Measurements from ENCODE around the gene PICK1. TPM values are rescaled to one million over a fixed set of nuclear protein-coding genes. Genes with fewer than 3 reads are reported as not detected.

Gene PICK1
- total RNA-seq, 2 experiments from 2014 or later, result 13.9 to 14.9 TPM

DNA sequence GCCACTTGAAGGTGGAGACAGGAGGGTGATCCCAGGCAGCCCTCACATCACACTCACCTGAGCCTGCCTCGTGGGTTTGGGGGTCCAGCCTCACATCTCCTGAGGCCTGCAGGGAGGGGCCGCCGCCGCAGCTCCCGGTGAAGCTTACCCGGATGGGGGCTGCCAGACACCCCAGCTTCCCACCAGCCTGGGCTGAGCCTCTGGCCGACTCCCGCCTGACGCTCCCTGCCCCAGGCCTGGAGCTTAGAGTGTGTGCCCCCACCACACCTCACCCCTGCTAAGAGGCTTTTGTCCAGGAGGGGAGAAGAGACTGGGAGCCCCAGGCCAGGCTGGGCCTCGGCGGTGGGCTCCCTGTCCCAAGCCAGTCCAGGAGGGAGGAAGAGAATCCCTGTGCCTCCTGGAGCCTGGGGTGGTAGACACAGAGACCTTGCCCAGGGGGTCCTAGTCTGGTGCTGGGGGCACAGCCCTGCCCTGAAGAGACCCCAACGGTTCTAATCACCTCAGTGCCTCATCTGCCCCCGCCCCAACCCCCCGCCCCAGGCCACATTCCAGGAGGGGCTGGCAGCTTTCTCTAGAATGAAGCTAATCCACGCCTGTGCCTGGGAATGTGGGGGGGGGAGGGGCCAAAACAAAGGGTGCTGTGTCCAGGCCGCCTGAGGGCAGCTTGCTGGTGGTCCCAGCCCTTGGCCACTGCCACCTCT, 26.9 kb downstream of the PICK1 start, which contains the start of gene SLC16A8:
Gene SLC16A8, minus strand, starts transcription at position 254 of the 701 bp plus-strand sequence. CDS start 1,311 bp downstream, outside the sequence.
- Mint-ChIP-seq H3K4me1 (ENCODE audit: low read depth) (no peaks in the 10 kb centered on the region), H3K27ac (no peak within 1 kb of the TSS), H3K4me3 (no peak within 1 kb of the TSS), H3K9me3 (no peaks in the 10 kb centered on the region), H3K27me3 (peaks cover 22% of the 10 kb centered on the region), H3K36me3 (ENCODE audit: low read depth) (no peaks in the 10 kb centered on the region)
- ATAC-seq, result no peak
- DNase-seq, result no peak
- TF ChIP-seq, protein P1, sequence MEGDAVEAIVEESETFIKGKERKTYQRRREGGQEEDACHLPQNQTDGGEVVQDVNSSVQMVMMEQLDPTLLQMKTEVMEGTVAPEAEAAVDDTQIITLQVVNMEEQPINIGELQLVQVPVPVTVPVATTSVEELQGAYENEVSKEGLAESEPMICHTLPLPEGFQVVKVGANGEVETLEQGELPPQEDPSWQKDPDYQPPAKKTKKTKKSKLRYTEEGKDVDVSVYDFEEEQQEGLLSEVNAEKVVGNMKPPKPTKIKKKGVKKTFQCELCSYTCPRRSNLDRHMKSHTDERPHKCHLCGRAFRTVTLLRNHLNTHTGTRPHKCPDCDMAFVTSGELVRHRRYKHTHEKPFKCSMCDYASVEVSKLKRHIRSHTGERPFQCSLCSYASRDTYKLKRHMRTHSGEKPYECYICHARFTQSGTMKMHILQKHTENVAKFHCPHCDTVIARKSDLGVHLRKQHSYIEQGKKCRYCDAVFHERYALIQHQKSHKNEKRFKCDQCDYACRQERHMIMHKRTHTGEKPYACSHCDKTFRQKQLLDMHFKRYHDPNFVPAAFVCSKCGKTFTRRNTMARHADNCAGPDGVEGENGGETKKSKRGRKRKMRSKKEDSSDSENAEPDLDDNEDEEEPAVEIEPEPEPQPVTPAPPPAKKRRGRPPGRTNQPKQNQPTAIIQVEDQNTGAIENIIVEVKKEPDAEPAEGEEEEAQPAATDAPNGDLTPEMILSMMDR (IDR thresholded peaks at IDR 0.05), result no peak
- POLR2A ChIA-PET, result no interaction called here
- CTCF ChIA-PET, result no interaction called here
- intact Hi-C loops (cut with micrococcal nuclease), result no loop called here

DNA sequence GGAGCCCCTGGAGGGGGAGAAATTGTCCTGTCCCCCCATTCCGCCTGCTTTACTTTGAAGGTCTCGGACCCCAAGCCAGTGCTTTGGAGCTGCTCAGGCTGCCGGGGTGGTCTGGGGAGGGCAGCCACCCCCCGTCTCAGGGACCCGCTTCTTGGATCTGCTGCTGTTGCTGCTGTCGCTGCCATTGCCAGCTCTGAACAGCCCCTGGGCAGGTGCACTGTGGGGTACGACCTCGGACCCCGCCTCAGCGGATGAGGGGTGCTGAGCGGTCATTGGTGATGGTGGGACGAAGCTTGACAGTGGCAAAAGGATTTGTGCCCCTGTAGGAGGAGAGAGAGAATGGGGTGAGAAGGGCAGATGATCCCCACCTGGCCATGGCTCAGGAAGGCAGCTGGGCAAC, 27.9 kb downstream of the PICK1 start:
- Mint-ChIP-seq H3K27ac (no peak overlapping the region), H3K36me3 (ENCODE audit: low read depth) (no peaks in the 10 kb centered on the region), H3K27me3 (peaks cover 17% of the 10 kb centered on the region), H3K4me3 (no peak overlapping the region), H3K9me3 (no peaks in the 10 kb centered on the region), H3K4me1 (ENCODE audit: low read depth) (no peaks in the 10 kb centered on the region)
- ATAC-seq (no peak), DNase-seq (no peak)
- TF ChIP-seq, protein P1 (IDR thresholded peaks at IDR 0.05), result no peak
- CTCF ChIA-PET, result no interaction called here
- POLR2A ChIA-PET, result no interaction called here
- intact Hi-C loops (cut with micrococcal nuclease), result no loop called here

DNA sequence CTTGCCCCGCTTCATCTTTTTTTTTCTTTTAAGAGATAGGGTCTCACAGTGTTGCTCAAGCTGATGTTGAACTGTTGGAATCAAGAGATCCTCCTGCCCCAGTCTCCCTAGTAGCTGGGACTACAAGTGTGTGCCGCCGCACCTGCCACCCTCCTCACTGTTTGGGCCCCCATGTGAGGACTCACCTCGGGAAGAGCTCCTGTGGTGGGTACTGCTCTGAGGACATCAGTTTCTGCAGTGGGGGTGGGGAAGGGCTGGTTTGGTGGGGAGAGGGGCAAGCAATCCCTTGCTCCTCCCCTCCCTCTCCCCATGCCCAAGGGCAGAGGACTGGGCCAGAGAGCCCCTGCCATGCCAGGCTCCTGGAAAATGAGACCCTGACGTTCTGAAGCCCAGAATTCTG, 28.3 kb downstream of the PICK1 start:
- Mint-ChIP-seq H3K27me3 (peaks cover 15% of the 10 kb centered on the region), H3K9me3 (no peaks in the 10 kb centered on the region), H3K27ac (no peak overlapping the region), H3K4me3 (no peak overlapping the region), H3K36me3 (ENCODE audit: low read depth) (no peaks in the 10 kb centered on the region), H3K4me1 (ENCODE audit: low read depth) (no peaks in the 10 kb centered on the region)
- ATAC-seq (no peak), DNase-seq (no peak)
- intact Hi-C loops (cut with micrococcal nuclease), result no loop called here
- ChIA-PET POLR2A (no interaction called here), CTCF (no interaction called here)
- TF ChIP-seq, protein P1 (IDR thresholded peaks at IDR 0.05), result no peak

DNA sequence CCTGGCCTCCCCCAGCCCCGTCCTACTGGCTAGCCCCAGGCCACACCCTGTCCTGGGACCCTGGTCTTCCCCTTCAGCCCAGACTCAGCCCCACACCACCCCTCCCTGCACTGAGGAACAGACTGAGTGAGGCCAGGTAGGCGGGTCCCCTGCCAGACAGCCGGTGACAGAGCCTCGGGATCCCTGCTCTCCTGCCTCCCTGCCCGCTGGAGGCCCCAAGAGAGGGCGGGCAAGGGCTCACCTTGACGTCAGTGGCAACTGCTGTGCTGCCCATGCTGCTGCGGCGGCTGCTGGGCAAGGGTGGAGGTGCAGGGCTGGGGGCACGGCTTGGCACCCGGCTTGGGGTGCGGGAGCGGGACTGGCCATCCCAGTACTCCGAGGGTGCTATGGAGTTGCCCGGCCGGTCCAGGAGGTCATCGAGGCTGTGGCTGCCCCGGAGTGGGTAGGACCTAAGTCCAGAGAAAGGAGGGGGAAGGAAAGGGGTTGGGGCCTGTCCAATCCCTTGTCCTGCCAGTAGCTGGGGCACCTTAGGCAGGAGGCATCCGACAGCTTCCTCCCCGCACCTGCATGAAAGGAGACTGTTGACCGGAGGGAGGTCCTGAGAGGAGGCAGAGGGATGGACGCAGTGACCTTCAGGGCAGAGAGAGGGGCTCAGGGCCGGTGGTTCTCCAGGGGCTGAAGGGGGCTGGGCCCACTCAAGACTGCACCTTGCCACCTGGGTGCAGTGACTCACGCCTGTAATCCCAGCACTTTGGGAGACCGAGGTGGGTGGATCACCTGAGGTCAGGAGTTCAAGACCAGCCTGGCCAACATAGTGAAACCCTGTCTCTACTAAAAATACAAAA, 29.0 kb downstream of the PICK1 start:
- no peaks in the 10 kb centered on the region for H3K9me3 Mint-ChIP-seq
- H3K4me3 Mint-ChIP-seq, result no peak overlapping the region
- ChIA-PET POLR2A (no interaction called here), CTCF (no interaction called here)
- DNase-seq, result no peak
- no peak overlapping the region for H3K27ac Mint-ChIP-seq
- peaks cover 12% of the 10 kb centered on the region for H3K27me3 Mint-ChIP-seq
- ATAC-seq, result no peak
- intact Hi-C loops (cut with micrococcal nuclease), result no loop called here
- H3K36me3 Mint-ChIP-seq (ENCODE audit: low read depth), result no peaks in the 10 kb centered on the region
- TF ChIP-seq, protein P1 (IDR thresholded peaks at IDR 0.05), result no peak
- no peaks in the 10 kb centered on the region for H3K4me1 Mint-ChIP-seq (ENCODE audit: low read depth)

DNA sequence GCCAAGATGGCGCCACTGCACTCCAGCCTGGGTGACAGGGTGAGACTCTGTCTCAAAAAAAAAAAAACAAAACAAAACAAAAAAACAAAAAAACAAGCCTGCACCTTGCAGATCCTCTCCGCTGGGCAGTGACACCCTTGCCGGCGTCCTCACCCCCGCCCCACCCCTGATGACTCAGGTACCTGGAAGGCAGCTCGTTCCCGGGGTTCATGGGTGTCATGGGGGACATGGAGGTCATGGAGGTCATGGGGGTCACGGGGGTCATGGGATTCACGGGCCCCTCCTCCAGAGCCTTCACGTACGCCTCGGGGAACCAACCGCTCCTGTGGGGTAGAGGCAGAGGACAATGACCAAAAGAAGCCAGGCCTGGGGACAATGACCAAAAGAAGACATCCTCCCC, 29.7 kb downstream of the PICK1 start:
- H3K27me3 Mint-ChIP-seq, result peaks cover 12% of the 10 kb centered on the region
- ATAC-seq (no peak), DNase-seq (no peak)
- no peak overlapping the region for H3K27ac Mint-ChIP-seq
- no peaks in the 10 kb centered on the region for H3K9me3 Mint-ChIP-seq
- H3K36me3 Mint-ChIP-seq (ENCODE audit: low read depth), result no peaks in the 10 kb centered on the region
- TF ChIP-seq, protein P1 (IDR thresholded peaks at IDR 0.05), result no peak
- ChIA-PET CTCF (no interaction called here), POLR2A (no interaction called here)
- no peaks in the 10 kb centered on the region for H3K4me1 Mint-ChIP-seq (ENCODE audit: low read depth)
- H3K4me3 Mint-ChIP-seq, result no peak overlapping the region
- intact Hi-C loops (cut with micrococcal nuclease), result no loop called here
